ENCODE measurements around the gene HMX3.

The HMX3 gene

GRCh38 chr10:123140983-123141390 is 5.2 kb downstream of the HMX3 start:
- H3K4me3 ChIP-seq (ENCODE audit: low read length), result no peak overlapping the region
- DNase-seq (ENCODE audit: low read depth), result no peak
- TF ChIP-seq CTCF (conservative IDR thresholded peaks at IDR 0.05; ENCODE audit: low read length), result no peak

GRCh38 chr10:123141791-123142700 is 6.3 kb downstream of the HMX3 start:
- no peak for DNase-seq (ENCODE audit: low read depth)
- TF ChIP-seq CTCF (conservative IDR thresholded peaks at IDR 0.05; ENCODE audit: low read length), result no peak
- no peak overlapping the region for H3K4me3 ChIP-seq (ENCODE audit: low read length)

- no peak overlapping the region for H3K4me3 ChIP-seq (ENCODE audit: low read length)
- no peak for TF ChIP-seq CTCF (conservative IDR thresholded peaks at IDR 0.05; ENCODE audit: low read length)
- DNase-seq (ENCODE audit: low read depth), result no peak
Measured at GRCh38 chr10:123142701-123143161, 7.0 kb downstream of the HMX3 start.

GRCh38 chr10:123143162-123143824 is 7.5 kb downstream of the HMX3 start:
- H3K4me3 ChIP-seq (ENCODE audit: low read length), result no peak overlapping the region
- no peak for DNase-seq (ENCODE audit: low read depth)
- TF ChIP-seq CTCF (conservative IDR thresholded peaks at IDR 0.05; ENCODE audit: low read length), result no peak

GRCh38 chr10:123143825-123144168 is 8.0 kb downstream of the HMX3 start:
- DNase-seq (ENCODE audit: low read depth), result no peak
- H3K4me3 ChIP-seq (ENCODE audit: low read length), result no peak overlapping the region
- TF ChIP-seq CTCF (conservative IDR thresholded peaks at IDR 0.05; ENCODE audit: low read length), result no peak

GRCh38 chr10:123144697-123145541 is 9.1 kb downstream of the HMX3 start:
- TF ChIP-seq CTCF (conservative IDR thresholded peaks at IDR 0.05; ENCODE audit: low read length), result no peak
- no peak overlapping the region for H3K4me3 ChIP-seq (ENCODE audit: low read length)
- no peak for DNase-seq (ENCODE audit: low read depth)

Measured in AG10803 (cell line).